Liver (tissue), 3 donors: ENCODE results near the gene DGCR8.

Experiments used
- ATF3 ChIP-seq: IDR thresholded peaks from 2 replicates; pipeline ENCODE4 v1.6.1; 2016; ENCODE audit warnings: antibody characterized with exemption
- EGR1 ChIP-seq, 2 donors: IDR thresholded peaks; 2 replicates each; pipeline ENCODE4 v1.6.1; 2016 to 2018; ENCODE audit warnings: antibody characterized with exemption in 2 of 2, low read depth in 2 of 2
- GABPA ChIP-seq, 2 donors: IDR thresholded peaks in 1 of 2; conservative IDR thresholded peaks in 1 of 2; 2 replicates each; pipeline ENCODE4 v1.6.1; 2016; ENCODE audit warnings: antibody characterized with exemption in 2 of 2, mild to moderate bottlenecking in 1 of 2, moderate library complexity in 1 of 2
- HNF4G ChIP-seq: IDR thresholded peaks from 2 replicates; pipeline ENCODE4 v1.6.1; 2016; ENCODE audit warnings: antibody characterized with exemption
- JUND ChIP-seq, 2 donors: IDR thresholded peaks; 2 replicates each; pipeline ENCODE4 v1.6.1; 2016; ENCODE audit warnings: antibody characterized with exemption in 2 of 2
- RAD21 ChIP-seq, 2 donors: IDR thresholded peaks; 2 replicates each; pipeline ENCODE4 v1.6.1; 2016; ENCODE audit warnings: antibody characterized with exemption in 2 of 2, mild to moderate bottlenecking in 2 of 2
- REST ChIP-seq: IDR thresholded peaks from 2 replicates; pipeline ENCODE4 v1.6.1; 2016; ENCODE audit warnings: antibody characterized with exemption, mild to moderate bottlenecking
- RXRA ChIP-seq, 2 donors: IDR thresholded peaks; 2 replicates each; pipeline ENCODE4 v1.6.1; 2017 to 2018; ENCODE audit warnings: antibody characterized with exemption in 2 of 2, mild to moderate bottlenecking in 1 of 2
- SP1 ChIP-seq: IDR thresholded peaks from 2 replicates; pipeline ENCODE4 v1.6.1; 2018; ENCODE audit warnings: antibody characterized with exemption, mild to moderate bottlenecking
- TAF1 ChIP-seq: conservative IDR thresholded peaks from 2 replicates; pipeline ENCODE4 v1.6.1; 2016; ENCODE audit warnings: antibody characterized with exemption, mild to moderate bottlenecking
- YY1 ChIP-seq: IDR thresholded peaks from 2 replicates; pipeline ENCODE4 v1.6.1; 2016; ENCODE audit warnings: antibody characterized with exemption, mild to moderate bottlenecking
- ZBTB33 ChIP-seq: IDR thresholded peaks from 2 replicates; pipeline ENCODE4 v1.6.1; 2016; ENCODE audit warnings: antibody characterized with exemption
- TF ChIP-seq, protein P1 (sequence below): fragments of 150-350 bp; IDR thresholded peaks from 2 replicates; pipeline ENCODE4 v1.5.1; 2017; ENCODE audit warnings: improper control_type of control experiment, low read depth, low read length; ENCODE audit not compliant: missing input control
- TF ChIP-seq, protein P2 (sequence below): IDR thresholded peaks from 2 replicates; pipeline ENCODE4 v1.6.1; 2016; ENCODE audit warnings: antibody characterized with exemption
- donor health status: healthy.
- donor health status: healthy.

DNA sequence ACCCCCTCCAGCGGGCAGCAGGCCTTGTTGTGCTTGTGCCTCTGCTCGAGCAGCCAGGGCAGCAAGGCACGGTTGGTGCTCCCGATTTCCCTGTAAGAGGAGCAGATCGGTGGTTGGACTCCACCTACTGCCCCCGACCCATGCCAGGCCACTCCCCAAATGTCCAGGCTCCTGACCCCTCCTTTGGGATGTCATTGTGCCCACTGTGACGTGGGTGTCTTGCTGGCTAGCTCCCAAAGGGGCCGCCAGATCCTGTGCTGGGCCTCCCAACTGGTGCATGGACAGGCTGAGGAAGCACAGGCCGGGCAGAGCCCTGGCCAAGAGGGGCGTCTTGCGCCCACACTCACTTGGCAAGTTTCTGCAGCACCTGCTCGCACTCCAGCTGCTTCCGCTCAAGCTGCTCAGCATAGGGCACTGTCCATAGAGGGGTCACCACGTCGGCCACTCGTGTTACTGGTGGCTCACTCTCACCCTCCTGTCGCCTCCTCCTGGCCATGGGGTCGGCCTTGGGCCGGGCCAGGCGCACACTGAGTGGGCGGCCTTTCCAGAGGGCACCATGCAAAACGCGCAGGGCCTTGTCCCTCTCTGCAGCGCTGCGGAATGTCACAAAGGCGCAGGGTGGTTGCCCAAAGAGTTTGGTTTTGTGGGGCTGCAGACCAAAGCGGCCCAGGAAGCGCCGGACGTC, 35.8 kb downstream of the DGCR8 start, which contains the start of gene RANBP1:
- TF ChIP-seq, protein P1, sequence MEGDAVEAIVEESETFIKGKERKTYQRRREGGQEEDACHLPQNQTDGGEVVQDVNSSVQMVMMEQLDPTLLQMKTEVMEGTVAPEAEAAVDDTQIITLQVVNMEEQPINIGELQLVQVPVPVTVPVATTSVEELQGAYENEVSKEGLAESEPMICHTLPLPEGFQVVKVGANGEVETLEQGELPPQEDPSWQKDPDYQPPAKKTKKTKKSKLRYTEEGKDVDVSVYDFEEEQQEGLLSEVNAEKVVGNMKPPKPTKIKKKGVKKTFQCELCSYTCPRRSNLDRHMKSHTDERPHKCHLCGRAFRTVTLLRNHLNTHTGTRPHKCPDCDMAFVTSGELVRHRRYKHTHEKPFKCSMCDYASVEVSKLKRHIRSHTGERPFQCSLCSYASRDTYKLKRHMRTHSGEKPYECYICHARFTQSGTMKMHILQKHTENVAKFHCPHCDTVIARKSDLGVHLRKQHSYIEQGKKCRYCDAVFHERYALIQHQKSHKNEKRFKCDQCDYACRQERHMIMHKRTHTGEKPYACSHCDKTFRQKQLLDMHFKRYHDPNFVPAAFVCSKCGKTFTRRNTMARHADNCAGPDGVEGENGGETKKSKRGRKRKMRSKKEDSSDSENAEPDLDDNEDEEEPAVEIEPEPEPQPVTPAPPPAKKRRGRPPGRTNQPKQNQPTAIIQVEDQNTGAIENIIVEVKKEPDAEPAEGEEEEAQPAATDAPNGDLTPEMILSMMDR: no peak
- TF ChIP-seq REST (no peak), YY1 (no peak), RAD21 (IDR thresholded peaks at IDR 0.05) (no peak), ATF3 (no peak), ZBTB33 (no peak), SP1 (no peak), RXRA (IDR thresholded peaks at IDR 0.05) (no peak), GABPA (IDR thresholded peaks at IDR 0.05 in 1 of 2, conservative IDR thresholded peaks at IDR 0.05 in 1 of 2) (no peak), TAF1 (no peak), JUND (IDR thresholded peaks at IDR 0.05) (no peak), EGR1 (IDR thresholded peaks at IDR 0.05; ENCODE audit: low read depth in 2 of 2) (no peak), HNF4G (no peak)
- TF ChIP-seq, protein P2, sequence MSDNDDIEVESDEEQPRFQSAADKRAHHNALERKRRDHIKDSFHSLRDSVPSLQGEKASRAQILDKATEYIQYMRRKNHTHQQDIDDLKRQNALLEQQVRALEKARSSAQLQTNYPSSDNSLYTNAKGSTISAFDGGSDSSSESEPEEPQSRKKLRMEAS: no peak
